Measurements from ENCODE around the gene PRLR. TPM values are rescaled to one million over a fixed set of nuclear protein-coding genes. Genes with fewer than 3 reads are reported as not detected.

Gene PRLR
- total and polyA plus RNA-seq, 2 of the 13 experiments (the other 11 are each of a cell fraction or from before 2014, with no cell fraction given): 12.2 to 13.3 TPM

DNA sequence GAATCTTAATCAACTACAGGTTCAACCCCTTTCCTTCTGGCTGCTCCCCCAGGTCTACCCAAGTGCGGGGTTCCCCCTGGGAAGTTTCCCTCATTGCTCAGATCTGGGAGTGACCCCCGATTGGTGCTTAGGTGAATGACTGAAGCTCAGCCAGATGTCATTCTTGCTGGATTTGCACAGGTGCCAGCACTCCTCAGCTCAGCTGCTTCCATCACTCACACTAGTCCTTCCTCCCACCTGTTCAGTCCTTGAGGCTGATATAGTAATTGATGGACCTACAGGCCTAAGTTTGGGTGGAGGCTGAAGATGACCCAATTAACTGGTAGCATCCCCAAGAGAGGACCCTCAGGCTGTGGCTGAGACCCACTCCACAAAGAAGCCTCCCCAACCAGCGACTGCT is 32.9 kb downstream of the PRLR start:
- H3K4me3 ChIP-seq (replicated peaks in 1 of 3; ENCODE audit: insufficient read depth in 1 of 3, low read depth in 2 of 3, low read length in 3 of 3): no peak overlapping the region
- TF ChIP-seq KLF12 (CRISPR knock-in tag; IDR thresholded peaks at IDR 0.05; ENCODE audit: borderline replicate concordance): no peak
- no peak for TF ChIP-seq NR2F2 (IDR thresholded peaks at IDR 0.05; ENCODE audit: borderline replicate concordance, low read depth)
- no peak for TF ChIP-seq ZNF205 (CRISPR knock-in tag; IDR thresholded peaks at IDR 0.05)
- no peak for TF ChIP-seq NR2F6 (IDR thresholded peaks at IDR 0.05)
- no peak for TF ChIP-seq NR2F6 (CRISPR knock-in tag; IDR thresholded peaks at IDR 0.05)
- no peak for TF ChIP-seq SMC3 (IDR thresholded peaks at IDR 0.05; ENCODE audit: low read length)
- no peak for TF ChIP-seq PHF21A (CRISPR knock-in tag; IDR thresholded peaks at IDR 0.05)
- TF ChIP-seq HMG20B (CRISPR knock-in tag; conservative IDR thresholded peaks at IDR 0.05): no peak
- TF ChIP-seq HNF4A (CRISPR knock-in tag; IDR thresholded peaks at IDR 0.05): no peak
- TF ChIP-seq, protein P1, sequence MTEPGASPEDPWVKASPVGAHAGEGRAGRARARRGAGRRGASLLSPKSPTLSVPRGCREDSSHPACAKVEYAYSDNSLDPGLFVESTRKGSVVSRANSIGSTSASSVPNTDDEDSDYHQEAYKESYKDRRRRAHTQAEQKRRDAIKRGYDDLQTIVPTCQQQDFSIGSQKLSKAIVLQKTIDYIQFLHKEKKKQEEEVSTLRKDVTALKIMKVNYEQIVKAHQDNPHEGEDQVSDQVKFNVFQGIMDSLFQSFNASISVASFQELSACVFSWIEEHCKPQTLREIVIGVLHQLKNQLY (CRISPR knock-in tag; IDR thresholded peaks at IDR 0.05): no peak
- no peak for TF ChIP-seq DMAP1 (CRISPR knock-in tag; IDR thresholded peaks at IDR 0.05)
- TF ChIP-seq SRY (CRISPR knock-in tag; IDR thresholded peaks at IDR 0.05): no peak
- TF ChIP-seq GZF1 (CRISPR knock-in tag; IDR thresholded peaks at IDR 0.05): no peak
- H3K79me2 ChIP-seq (ENCODE audit: insufficient read depth, low read length): no peaks in the 10 kb centered on the region
- no peak for FAIRE-seq
- no peak overlapping the region for H3K27ac ChIP-seq (ENCODE audit: extremely low read length, insufficient read depth, low read length)
- intact Hi-C loops (cut with micrococcal nuclease; ENCODE audit: unreplicated experiment) (no loop called here), in situ Hi-C loops (cut with HindIII; ENCODE audit: extremely low pct_ligation_motif_present, low pct_unique_long_range_greater_than_20kb) (loop anchor here (5.0 kb wide), 1 partner anchor 105 kb away; no protein-coding TSS in a partner anchor)
- peaks cover 59% of the 10 kb centered on the region for H3K4me1 ChIP-seq (ENCODE audit: insufficient read depth, low read length)
- no peaks in the 10 kb centered on the region for H3K27me3 ChIP-seq (ENCODE audit: control insufficient read depth in 1 of 2, insufficient read depth in 2 of 2, low read length in 2 of 2)
- no peaks in the 10 kb centered on the region for H3K9me3 ChIP-seq (ENCODE audit: low read length)
- CTCF ChIA-PET (ENCODE audit: low intra/inter-chr PET ratio, low total read pairs): no interaction called here
- BruUV-seq (replicated peaks): no TSS peak
- no peak overlapping the region for H2AFZ ChIP-seq (ENCODE audit: low read length)
- no peaks in the 10 kb centered on the region for H3K36me3 ChIP-seq (replicated peaks in 1 of 2; ENCODE audit: control insufficient read depth in 1 of 2, insufficient read depth in 2 of 2, low read length in 2 of 2)
- H3K9ac ChIP-seq (ENCODE audit: insufficient read depth, low read depth, low read length): no peak overlapping the region
- H4K20me1 ChIP-seq (ENCODE audit: insufficient read depth, low read length): no peaks in the 10 kb centered on the region
- no peak for DNase-seq (ENCODE audit: low spot score)
- WGBS (ENCODE audit: low lambda C conversion rate): 93% methylated on average over 2 of the region's 3 CpGs
- ATAC-seq: no peak
- POLR2A ChIA-PET: no interaction called here
- no peak overlapping the region for H3K4me2 ChIP-seq (ENCODE audit: low read depth, low read length)
